Measurements from ENCODE around the gene NRBP1. TPM values are rescaled to one million over a fixed set of nuclear protein-coding genes. Genes with fewer than 3 reads are reported as not detected.

Gene NRBP1
- total RNA-seq: 114 and 127 TPM in 2 replicates
- polyA plus RNA-seq: 157 and 165 TPM in 2 replicates

DNA sequence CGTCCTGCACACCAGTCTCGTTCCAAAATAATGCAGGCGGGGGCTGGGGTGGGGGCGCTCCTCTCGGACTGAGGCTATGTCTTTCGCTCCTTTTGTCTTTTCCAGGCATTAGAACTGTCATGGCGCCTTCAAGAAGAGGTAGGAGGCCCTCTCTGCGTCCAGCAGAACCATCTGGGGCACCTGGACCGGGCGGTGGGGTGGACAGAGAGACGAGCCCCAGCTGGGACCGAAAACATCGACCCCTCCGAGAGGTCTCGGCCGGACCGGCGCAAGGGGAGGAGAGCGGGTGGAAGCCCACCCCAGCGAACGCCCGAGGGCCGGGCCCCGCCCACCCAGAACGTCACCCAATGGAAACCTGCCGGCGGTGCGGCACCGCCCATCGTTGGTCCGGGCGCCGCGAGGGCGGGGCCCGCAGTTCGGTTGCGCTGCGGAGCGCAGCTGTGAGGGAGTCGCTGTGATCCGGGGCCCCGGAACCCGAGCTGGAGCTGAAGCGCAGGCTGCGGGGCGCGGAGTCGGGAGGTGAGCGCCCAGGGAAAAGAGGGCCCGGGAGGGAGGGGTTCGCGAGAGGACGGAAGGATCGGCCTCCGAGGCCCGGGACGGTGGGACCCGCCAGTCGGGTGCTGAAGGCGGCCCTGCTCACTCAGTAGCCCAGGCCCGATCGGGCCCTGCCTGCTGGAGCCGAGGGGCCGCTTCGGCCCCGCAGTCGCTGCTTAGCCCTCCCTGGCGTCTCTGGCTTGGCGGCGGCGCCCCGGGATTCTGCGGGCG lies at the start of gene NRBP1:
Gene NRBP1, plus strand, starts transcription at position 419 of the 765 bp plus-strand sequence. CDS start 4,643 bp downstream, outside the sequence.
- peaks cover 44% of the 10 kb centered on the region for H4K20me1 ChIP-seq (ENCODE audit: insufficient read depth, poor library complexity, severe bottlenecking)
- no peaks in the 10 kb centered on the region for H3K36me3 ChIP-seq (replicated peaks; ENCODE audit: insufficient read depth, low read depth)
- peak within 1 kb of the TSS; percentile 75 for H2AFZ ChIP-seq
- H3K27ac ChIP-seq: peak within 1 kb of the TSS; percentile 100
- H3K4me2 ChIP-seq: peak within 1 kb of the TSS; percentile 91
- peaks cover 45% of the 10 kb centered on the region for H3K79me2 ChIP-seq
- H3K9me2 ChIP-seq (replicated peaks; ENCODE audit: insufficient read depth): no peaks in the 10 kb centered on the region
- TF ChIP-seq, protein P1, sequence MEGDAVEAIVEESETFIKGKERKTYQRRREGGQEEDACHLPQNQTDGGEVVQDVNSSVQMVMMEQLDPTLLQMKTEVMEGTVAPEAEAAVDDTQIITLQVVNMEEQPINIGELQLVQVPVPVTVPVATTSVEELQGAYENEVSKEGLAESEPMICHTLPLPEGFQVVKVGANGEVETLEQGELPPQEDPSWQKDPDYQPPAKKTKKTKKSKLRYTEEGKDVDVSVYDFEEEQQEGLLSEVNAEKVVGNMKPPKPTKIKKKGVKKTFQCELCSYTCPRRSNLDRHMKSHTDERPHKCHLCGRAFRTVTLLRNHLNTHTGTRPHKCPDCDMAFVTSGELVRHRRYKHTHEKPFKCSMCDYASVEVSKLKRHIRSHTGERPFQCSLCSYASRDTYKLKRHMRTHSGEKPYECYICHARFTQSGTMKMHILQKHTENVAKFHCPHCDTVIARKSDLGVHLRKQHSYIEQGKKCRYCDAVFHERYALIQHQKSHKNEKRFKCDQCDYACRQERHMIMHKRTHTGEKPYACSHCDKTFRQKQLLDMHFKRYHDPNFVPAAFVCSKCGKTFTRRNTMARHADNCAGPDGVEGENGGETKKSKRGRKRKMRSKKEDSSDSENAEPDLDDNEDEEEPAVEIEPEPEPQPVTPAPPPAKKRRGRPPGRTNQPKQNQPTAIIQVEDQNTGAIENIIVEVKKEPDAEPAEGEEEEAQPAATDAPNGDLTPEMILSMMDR (IDR thresholded peaks at IDR 0.05; ENCODE audit: poor library complexity): no peak
- TF ChIP-seq EZH2 (IDR thresholded peaks at IDR 0.05; ENCODE audit: borderline replicate concordance) (no peak), EZH2phosphoT487 (IDR thresholded peaks at IDR 0.05; ENCODE audit: low read depth, severe bottlenecking, unreplicated experiment) (no peak)
- peak; percentile 97 for DNase-seq (ENCODE audit: low spot score)
- H3K4me1 ChIP-seq (ENCODE audit: insufficient read depth): peaks cover 13% of the 10 kb centered on the region
- H3K4me3 ChIP-seq: peak within 1 kb of the TSS; percentile 73
- no peaks in the 10 kb centered on the region for H3K27me3 ChIP-seq
- H3K9me3 ChIP-seq (ENCODE audit: low read depth): no peaks in the 10 kb centered on the region
- 1% methylated on average over 48 of the region's 75 CpGs for WGBS (ENCODE audit: low lambda C conversion rate, missing lambda C conversion rate)

DNA sequence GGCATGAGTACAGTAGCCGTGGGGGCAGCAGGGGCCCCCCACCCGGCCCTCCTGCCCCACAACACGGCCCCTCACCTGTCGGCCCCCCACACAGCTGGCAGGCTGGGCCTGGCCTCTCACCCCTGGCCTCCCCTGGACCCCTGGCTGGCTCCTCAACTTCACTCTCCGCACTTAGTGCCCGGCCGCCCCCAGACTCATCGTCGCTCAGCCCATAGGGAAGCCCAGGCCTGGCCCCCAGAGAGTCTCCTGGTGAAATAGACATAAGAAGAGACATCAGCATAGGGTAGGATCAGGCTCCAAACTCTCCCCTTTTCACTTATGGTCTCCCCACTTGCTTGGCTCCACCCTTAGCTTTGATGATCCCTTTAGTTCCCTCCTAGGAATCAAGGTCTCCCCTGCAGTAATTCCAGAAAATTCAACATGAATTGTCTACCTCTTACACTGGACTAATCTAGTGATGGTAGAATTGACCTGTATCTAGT lies 49.6 kb upstream of the NRBP1 start:
- Histone ChIP-seq H2AFZ (no peak overlapping the region), H3K4me1 (ENCODE audit: insufficient read depth) (peaks cover 20% of the 10 kb centered on the region), H3K9me3 (ENCODE audit: low read depth) (no peaks in the 10 kb centered on the region), H3K27ac (peak overlapping the region; percentile 100), H3K4me2 (peak overlapping the region; percentile 97), H3K9me2 (replicated peaks; ENCODE audit: insufficient read depth) (no peaks in the 10 kb centered on the region), H4K20me1 (ENCODE audit: insufficient read depth, poor library complexity, severe bottlenecking) (no peaks in the 10 kb centered on the region), H3K27me3 (no peaks in the 10 kb centered on the region), H3K4me3 (no peak overlapping the region), H3K36me3 (replicated peaks; ENCODE audit: insufficient read depth, low read depth) (peaks cover under 1% of the 10 kb centered on the region), H3K79me2 (peaks cover 42% of the 10 kb centered on the region)
- whole genome bisulfite sequencing (ENCODE audit: low lambda C conversion rate, missing lambda C conversion rate): 96% methylated on average over 5 of the region's 9 CpGs
- TF ChIP-seq, protein P1 (IDR thresholded peaks at IDR 0.05; ENCODE audit: poor library complexity): no peak
- TF ChIP-seq EZH2 (IDR thresholded peaks at IDR 0.05; ENCODE audit: borderline replicate concordance): no peak
- no peak for TF ChIP-seq EZH2phosphoT487 (IDR thresholded peaks at IDR 0.05; ENCODE audit: low read depth, severe bottlenecking, unreplicated experiment)
- DNase-seq (ENCODE audit: low spot score): no peak

GRCh38 chr2:27379383-27379835 lies 49.0 kb upstream of the NRBP1 start:
- Histone ChIP-seq H3K9me2 (replicated peaks; ENCODE audit: insufficient read depth) (no peaks in the 10 kb centered on the region), H3K27ac (peak overlapping the region; percentile 100), H2AFZ (no peak overlapping the region), H3K27me3 (no peaks in the 10 kb centered on the region), H3K4me1 (ENCODE audit: insufficient read depth) (peaks cover 20% of the 10 kb centered on the region), H3K4me2 (peak overlapping the region; percentile 97), H3K4me3 (peak overlapping the region; percentile 71), H3K9me3 (ENCODE audit: low read depth) (no peaks in the 10 kb centered on the region), H3K36me3 (replicated peaks; ENCODE audit: insufficient read depth, low read depth) (no peaks in the 10 kb centered on the region), H3K79me2 (peaks cover 37% of the 10 kb centered on the region), H4K20me1 (ENCODE audit: insufficient read depth, poor library complexity, severe bottlenecking) (no peaks in the 10 kb centered on the region)
- WGBS (ENCODE audit: low lambda C conversion rate, missing lambda C conversion rate): 60% methylated on average over 2 of the region's 2 CpGs
- DNase-seq (ENCODE audit: low spot score): no peak
- TF ChIP-seq, protein P1 (IDR thresholded peaks at IDR 0.05; ENCODE audit: poor library complexity): no peak
- TF ChIP-seq EZH2phosphoT487 (IDR thresholded peaks at IDR 0.05; ENCODE audit: low read depth, severe bottlenecking, unreplicated experiment) (no peak), EZH2 (IDR thresholded peaks at IDR 0.05; ENCODE audit: borderline replicate concordance) (no peak)
